HepG2 (cell line): ENCODE data around the gene PRSS8. TPM values are rescaled to one million over a fixed set of nuclear protein-coding genes. Genes with fewer than 3 reads are reported as not detected.
A peak's percentile ranks its signal among the peaks of the same experiment; 100 is the strongest.

Experiments
- EED ChIP-seq: sonication (generic); formaldehyde crosslinking; IDR thresholded peaks from 2 replicates; pipeline ENCODE4 v1.5.0; 2020; ENCODE audit warnings: mild to moderate bottlenecking, missing genetic modification reagents
- GABPB1 ChIP-seq: IDR thresholded peaks from 2 replicates; pipeline ENCODE4 v1.6.1; 2016; ENCODE audit warnings: mild to moderate bottlenecking, missing genetic modification reagents, moderate library complexity, missing compliant biosample characterization
- KDM6A ChIP-seq: IDR thresholded peaks from 2 replicates; pipeline ENCODE4 v1.6.1; 2016; ENCODE audit warnings: low read depth
- MEIS2 ChIP-seq: sonication (generic); formaldehyde crosslinking; IDR thresholded peaks from 2 replicates; pipeline ENCODE4 v1.9.0; 2021; ENCODE audit warnings: mild to moderate bottlenecking, missing genetic modification reagents
- POLR2A ChIP-seq, 2 experiments: IDR thresholded peaks; 2 replicates each; pipeline ENCODE4 v1.6.1; 2011; ENCODE audit warnings: low read depth in 2 of 2, low read length in 2 of 2, mild to moderate bottlenecking in 1 of 2, moderate library complexity in 1 of 2; ENCODE audit not compliant: insufficient read depth in 1 of 2
- RELA ChIP-seq: sonication (generic); formaldehyde crosslinking; IDR thresholded peaks from 2 replicates; pipeline ENCODE4 v1.4.0; 2020; ENCODE audit warnings: missing genetic modification reagents
- ZBTB21 ChIP-seq: sonication (generic); formaldehyde crosslinking; IDR thresholded peaks from 2 replicates; pipeline ENCODE4 v1.4.0; 2020; ENCODE audit warnings: missing genetic modification reagents
- ZBTB3 ChIP-seq: sonication (generic); formaldehyde crosslinking; IDR thresholded peaks from 2 replicates; pipeline ENCODE4 v1.4.0; 2020; ENCODE audit warnings: low read depth, mild to moderate bottlenecking, moderate library complexity, missing genetic modification reagents, borderline replicate concordance
- ZNF230 ChIP-seq: sonication (generic); formaldehyde crosslinking; IDR thresholded peaks from 2 replicates; pipeline ENCODE4 v1.4.0; 2020; ENCODE audit warnings: mild to moderate bottlenecking, missing genetic modification reagents
- ZNF670 ChIP-seq: sonication (generic); formaldehyde crosslinking; IDR thresholded peaks from 2 replicates; pipeline ENCODE4 v1.8.0; 2022; ENCODE audit warnings: mild to moderate bottlenecking, missing genetic modification reagents, borderline replicate concordance
- ZNF775 ChIP-seq: sonication (generic); formaldehyde crosslinking; IDR thresholded peaks from 2 replicates; pipeline ENCODE4 v1.4.0; 2020; ENCODE audit warnings: missing genetic modification reagents, mild to moderate bottlenecking, moderate library complexity, borderline replicate concordance
- ZSCAN9 ChIP-seq: IDR thresholded peaks from 2 replicates; pipeline ENCODE4 v1.6.1; 2016; ENCODE audit warnings: borderline replicate concordance
- polyA plus RNA-seq, 8 experiments: library from polyadenylated mRNA; depleted of rRNA in 3 of 8; stranded (reverse) in 7 of 8; unstranded in 1 of 8; fragments of >200 nt; fragmentation: Illumina TruSeq in 4 of 8; extraction: Trizol in 4 of 8; gene quantifications; 2 replicates each; pipeline versions ENCODE4 v1.2.1 to v1.2.3, GENCODE V29; 2011 to 2016; ENCODE audit warnings: low read depth in 4 of 8, missing spikeins in 1 of 8, mixed read lengths in 1 of 8; ENCODE audit not compliant: insufficient read depth in 1 of 8
- total RNA-seq, 5 experiments: library from RNA; depleted of rRNA; stranded (reverse); fragments of >200 nt; fragmentation: Illumina TruSeq; extraction: Trizol; gene quantifications; 2 replicates each; pipeline ENCODE4 v1.2.3, GENCODE V29; 2016; ENCODE audit warnings: low read depth in 1 of 5
- TF ChIP-seq, protein P1 (sequence below): sonication (generic); formaldehyde crosslinking; IDR thresholded peaks from 2 replicates; pipeline ENCODE4 v1.4.0; 2020; ENCODE audit warnings: missing genetic modification reagents, borderline replicate concordance
- TF ChIP-seq, protein P2 (sequence below): IDR thresholded peaks from 2 replicates; pipeline ENCODE4 v1.6.1; 2018; ENCODE audit warnings: missing genetic modification reagents
- TF ChIP-seq, protein P3 (sequence below): sonication (generic); formaldehyde crosslinking; conservative IDR thresholded peaks from 2 replicates; pipeline ENCODE4 v1.4.0; 2020; ENCODE audit warnings: missing genetic modification reagents
- TF ChIP-seq, protein P4 (sequence below): sonication (generic); formaldehyde crosslinking; IDR thresholded peaks from 2 replicates; pipeline ENCODE4 v1.4.0; 2020; ENCODE audit warnings: missing genetic modification reagents, borderline replicate concordance
- TF ChIP-seq, protein P5 (sequence below): sonication (generic); formaldehyde crosslinking; conservative IDR thresholded peaks from 2 replicates; pipeline ENCODE4 v1.8.0; 2022; ENCODE audit warnings: missing genetic modification reagents
- TF ChIP-seq, protein P6 (sequence below): sonication (generic); formaldehyde crosslinking; IDR thresholded peaks from 2 replicates; pipeline ENCODE4 v1.4.0; 2020; ENCODE audit warnings: missing genetic modification reagents

Gene PRSS8
- total and polyA plus RNA-seq, 2 of the 13 experiments (the other 11 are each of a cell fraction or from before 2014, with no cell fraction given), result 2.6 to 7.2 TPM

DNA sequence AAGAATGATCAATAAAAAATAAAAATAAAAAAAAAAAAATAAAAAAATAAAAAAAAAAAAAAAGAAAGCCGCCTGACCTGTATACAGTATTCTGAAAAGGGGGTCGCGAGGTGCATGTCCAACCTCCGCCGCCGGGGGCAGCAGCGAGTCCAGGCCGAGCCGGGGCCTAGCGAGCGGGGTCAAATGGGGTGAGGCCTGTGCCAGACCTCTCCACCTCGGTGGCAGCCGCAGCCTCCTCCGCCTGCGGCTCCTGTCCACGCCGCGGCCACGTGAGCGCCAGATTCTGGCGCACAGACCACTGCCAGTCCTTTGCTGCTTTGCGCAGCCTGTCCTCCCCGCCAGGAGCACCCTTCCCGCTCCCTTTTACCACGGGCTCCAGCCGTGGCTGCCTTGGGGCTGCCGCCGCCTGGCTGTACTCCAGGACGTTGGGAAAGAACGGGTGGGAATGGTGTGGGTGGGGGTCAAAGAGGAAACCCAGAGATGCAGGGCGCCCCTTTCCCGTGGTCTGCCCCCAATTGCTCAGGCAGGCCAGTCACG is 29.8 kb downstream of the PRSS8 start (continued):
- TF ChIP-seq, protein P1, sequence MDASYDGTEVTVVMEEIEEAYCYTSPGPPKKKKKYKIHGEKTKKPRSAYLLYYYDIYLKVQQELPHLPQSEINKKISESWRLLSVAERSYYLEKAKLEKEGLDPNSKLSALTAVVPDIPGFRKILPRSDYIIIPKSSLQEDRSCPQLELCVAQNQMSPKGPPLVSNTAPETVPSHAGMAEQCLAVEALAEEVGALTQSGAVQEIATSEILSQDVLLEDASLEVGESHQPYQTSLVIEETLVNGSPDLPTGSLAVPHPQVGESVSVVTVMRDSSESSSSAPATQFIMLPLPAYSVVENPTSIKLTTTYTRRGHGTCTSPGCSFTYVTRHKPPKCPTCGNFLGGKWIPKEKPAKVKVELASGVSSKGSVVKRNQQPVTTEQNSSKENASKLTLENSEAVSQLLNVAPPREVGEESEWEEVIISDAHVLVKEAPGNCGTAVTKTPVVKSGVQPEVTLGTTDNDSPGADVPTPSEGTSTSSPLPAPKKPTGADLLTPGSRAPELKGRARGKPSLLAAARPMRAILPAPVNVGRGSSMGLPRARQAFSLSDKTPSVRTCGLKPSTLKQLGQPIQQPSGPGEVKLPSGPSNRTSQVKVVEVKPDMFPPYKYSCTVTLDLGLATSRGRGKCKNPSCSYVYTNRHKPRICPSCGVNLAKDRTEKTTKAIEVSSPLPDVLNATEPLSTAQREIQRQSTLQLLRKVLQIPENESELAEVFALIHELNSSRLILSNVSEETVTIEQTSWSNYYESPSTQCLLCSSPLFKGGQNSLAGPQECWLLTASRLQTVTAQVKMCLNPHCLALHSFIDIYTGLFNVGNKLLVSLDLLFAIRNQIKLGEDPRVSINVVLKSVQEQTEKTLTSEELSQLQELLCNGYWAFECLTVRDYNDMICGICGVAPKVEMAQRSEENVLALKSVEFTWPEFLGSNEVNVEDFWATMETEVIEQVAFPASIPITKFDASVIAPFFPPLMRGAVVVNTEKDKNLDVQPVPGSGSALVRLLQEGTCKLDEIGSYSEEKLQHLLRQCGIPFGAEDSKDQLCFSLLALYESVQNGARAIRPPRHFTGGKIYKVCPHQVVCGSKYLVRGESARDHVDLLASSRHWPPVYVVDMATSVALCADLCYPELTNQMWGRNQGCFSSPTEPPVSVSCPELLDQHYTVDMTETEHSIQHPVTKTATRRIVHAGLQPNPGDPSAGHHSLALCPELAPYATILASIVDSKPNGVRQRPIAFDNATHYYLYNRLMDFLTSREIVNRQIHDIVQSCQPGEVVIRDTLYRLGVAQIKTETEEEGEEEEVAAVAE (CRISPR knock-in tag), result peak; percentile 84
- TF ChIP-seq, protein P2, sequence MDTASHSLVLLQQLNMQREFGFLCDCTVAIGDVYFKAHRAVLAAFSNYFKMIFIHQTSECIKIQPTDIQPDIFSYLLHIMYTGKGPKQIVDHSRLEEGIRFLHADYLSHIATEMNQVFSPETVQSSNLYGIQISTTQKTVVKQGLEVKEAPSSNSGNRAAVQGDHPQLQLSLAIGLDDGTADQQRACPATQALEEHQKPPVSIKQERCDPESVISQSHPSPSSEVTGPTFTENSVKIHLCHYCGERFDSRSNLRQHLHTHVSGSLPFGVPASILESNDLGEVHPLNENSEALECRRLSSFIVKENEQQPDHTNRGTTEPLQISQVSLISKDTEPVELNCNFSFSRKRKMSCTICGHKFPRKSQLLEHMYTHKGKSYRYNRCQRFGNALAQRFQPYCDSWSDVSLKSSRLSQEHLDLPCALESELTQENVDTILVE (CRISPR knock-in tag), result peak; percentile 96
- TF ChIP-seq MEIS2 (CRISPR knock-in tag), result peak; percentile 95
- peak; percentile 67 to 72 for TF ChIP-seq POLR2A (IDR thresholded peaks at IDR 0.05; ENCODE audit: insufficient read depth in 1 of 2, low read depth in 2 of 2, low read length in 2 of 2)
- TF ChIP-seq, protein P3, sequence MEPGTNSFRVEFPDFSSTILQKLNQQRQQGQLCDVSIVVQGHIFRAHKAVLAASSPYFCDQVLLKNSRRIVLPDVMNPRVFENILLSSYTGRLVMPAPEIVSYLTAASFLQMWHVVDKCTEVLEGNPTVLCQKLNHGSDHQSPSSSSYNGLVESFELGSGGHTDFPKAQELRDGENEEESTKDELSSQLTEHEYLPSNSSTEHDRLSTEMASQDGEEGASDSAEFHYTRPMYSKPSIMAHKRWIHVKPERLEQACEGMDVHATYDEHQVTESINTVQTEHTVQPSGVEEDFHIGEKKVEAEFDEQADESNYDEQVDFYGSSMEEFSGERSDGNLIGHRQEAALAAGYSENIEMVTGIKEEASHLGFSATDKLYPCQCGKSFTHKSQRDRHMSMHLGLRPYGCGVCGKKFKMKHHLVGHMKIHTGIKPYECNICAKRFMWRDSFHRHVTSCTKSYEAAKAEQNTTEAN (CRISPR knock-in tag), result peak; percentile 92
- peak; percentile 95 for TF ChIP-seq ZNF670 (CRISPR knock-in tag)
- TF ChIP-seq, protein P4, sequence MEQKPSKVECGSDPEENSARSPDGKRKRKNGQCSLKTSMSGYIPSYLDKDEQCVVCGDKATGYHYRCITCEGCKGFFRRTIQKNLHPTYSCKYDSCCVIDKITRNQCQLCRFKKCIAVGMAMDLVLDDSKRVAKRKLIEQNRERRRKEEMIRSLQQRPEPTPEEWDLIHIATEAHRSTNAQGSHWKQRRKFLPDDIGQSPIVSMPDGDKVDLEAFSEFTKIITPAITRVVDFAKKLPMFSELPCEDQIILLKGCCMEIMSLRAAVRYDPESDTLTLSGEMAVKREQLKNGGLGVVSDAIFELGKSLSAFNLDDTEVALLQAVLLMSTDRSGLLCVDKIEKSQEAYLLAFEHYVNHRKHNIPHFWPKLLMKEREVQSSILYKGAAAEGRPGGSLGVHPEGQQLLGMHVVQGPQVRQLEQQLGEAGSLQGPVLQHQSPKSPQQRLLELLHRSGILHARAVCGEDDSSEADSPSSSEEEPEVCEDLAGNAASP (CRISPR knock-in tag), result peak; percentile 100
- TF ChIP-seq ZSCAN9 (CRISPR knock-in tag), result peak; percentile 99
- TF ChIP-seq, protein P5, sequence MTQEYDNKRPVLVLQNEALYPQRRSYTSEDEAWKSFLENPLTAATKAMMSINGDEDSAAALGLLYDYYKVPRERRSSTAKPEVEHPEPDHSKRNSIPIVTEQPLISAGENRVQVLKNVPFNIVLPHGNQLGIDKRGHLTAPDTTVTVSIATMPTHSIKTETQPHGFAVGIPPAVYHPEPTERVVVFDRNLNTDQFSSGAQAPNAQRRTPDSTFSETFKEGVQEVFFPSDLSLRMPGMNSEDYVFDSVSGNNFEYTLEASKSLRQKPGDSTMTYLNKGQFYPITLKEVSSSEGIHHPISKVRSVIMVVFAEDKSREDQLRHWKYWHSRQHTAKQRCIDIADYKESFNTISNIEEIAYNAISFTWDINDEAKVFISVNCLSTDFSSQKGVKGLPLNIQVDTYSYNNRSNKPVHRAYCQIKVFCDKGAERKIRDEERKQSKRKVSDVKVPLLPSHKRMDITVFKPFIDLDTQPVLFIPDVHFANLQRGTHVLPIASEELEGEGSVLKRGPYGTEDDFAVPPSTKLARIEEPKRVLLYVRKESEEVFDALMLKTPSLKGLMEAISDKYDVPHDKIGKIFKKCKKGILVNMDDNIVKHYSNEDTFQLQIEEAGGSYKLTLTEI (CRISPR knock-in tag), result no peak
- peak; percentile 65; the same call in 1 of the 2 replicates for TF ChIP-seq KDM6A
- peak; percentile 89 for TF ChIP-seq GABPB1 (CRISPR knock-in tag)
- peak; percentile 97 for TF ChIP-seq ZNF230 (CRISPR knock-in tag)
- peak; percentile 66 for TF ChIP-seq ZBTB21 (CRISPR knock-in tag)
- TF ChIP-seq ZBTB3 (CRISPR knock-in tag), result no peak; the same call in 1 of the 2 replicates
- TF ChIP-seq, protein P6, sequence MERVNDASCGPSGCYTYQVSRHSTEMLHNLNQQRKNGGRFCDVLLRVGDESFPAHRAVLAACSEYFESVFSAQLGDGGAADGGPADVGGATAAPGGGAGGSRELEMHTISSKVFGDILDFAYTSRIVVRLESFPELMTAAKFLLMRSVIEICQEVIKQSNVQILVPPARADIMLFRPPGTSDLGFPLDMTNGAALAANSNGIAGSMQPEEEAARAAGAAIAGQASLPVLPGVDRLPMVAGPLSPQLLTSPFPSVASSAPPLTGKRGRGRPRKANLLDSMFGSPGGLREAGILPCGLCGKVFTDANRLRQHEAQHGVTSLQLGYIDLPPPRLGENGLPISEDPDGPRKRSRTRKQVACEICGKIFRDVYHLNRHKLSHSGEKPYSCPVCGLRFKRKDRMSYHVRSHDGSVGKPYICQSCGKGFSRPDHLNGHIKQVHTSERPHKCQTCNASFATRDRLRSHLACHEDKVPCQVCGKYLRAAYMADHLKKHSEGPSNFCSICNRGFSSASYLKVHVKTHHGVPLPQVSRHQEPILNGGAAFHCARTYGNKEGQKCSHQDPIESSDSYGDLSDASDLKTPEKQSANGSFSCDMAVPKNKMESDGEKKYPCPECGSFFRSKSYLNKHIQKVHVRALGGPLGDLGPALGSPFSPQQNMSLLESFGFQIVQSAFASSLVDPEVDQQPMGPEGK (CRISPR knock-in tag), result peak; percentile 86
- TF ChIP-seq RELA (CRISPR knock-in tag), result peak; percentile 55; the same call in 1 of the 2 replicates
- TF ChIP-seq ZNF775 (CRISPR knock-in tag), result no peak
- peak; percentile 70 for TF ChIP-seq EED
